GM23248 (cell line): ENCODE measurements around the gene TMCC1.

ENCODE experiments used
- EZH2 ChIP-seq: fragments of 200-600 bp; sonication (generic); IDR thresholded peaks from 2 replicates; pipeline ENCODE4 v1.6.1; 2018; ENCODE audit warnings: antibody characterized with exemption, mild to moderate bottlenecking; ENCODE audit not compliant: insufficient read depth, poor library complexity, severe bottlenecking
- EZH2phosphoT487 ChIP-seq: fragments of 200-600 bp; sonication (generic); IDR thresholded peaks from 2 replicates; pipeline ENCODE4 v1.6.1; 2018; ENCODE audit warnings: antibody characterized with exemption, moderate library complexity, mild to moderate bottlenecking, low read depth; ENCODE audit not compliant: insufficient read depth

DNA sequence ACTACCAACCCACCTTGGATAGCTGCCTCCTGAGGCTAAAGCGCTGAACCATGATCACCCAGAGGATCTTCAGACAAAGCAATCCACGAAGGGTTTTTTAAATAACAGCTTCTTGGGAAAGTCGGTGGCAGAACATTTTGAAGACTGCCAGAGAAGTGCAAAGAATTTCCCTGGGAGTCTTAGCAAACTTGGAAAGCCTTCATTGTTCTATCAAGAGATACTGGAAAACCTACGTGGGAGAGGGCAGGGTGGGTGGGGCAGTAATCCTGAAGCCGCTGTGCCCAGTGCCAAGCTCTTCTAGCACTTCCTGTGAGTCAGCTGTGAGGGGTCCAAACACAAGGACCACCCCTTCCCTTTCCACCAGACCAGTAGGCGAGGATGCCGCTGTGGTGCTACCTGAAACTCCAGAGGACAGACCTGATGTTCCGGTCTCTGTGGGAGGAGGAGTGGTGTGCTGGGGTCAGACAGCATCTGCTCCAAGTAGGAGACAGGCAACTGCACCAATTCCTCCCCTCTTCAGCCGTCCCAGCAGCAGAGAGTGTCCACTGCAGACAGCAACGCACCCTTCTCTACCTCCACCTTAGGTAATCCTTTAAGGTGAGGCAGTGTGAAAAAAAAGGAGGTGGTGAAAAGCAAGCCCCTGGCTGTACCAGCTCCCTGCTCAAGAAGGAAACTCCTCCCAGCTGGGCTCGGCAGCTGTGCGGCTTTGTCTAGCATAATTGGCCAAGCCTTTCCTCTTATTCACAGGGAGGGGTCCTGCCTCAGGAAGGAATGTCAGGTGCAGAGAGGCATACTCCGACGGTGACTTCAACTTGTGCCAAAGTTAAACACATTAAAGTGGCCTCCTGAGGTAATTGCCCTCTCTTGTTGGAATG lies 99.0 kb downstream of the TMCC1 start:
- no peak for TF ChIP-seq EZH2phosphoT487
- TF ChIP-seq EZH2: no peak
